Kidney epithelial cell (primary cell): ENCODE data around the gene IL6R. TPM values are rescaled to one million over a fixed set of nuclear protein-coding genes. Genes with fewer than 3 reads are reported as not detected.

Experiments used
- DNase-seq: peaks from one replicate; pipeline ENCODE4 v3.0.0-alpha.2; 2010; ENCODE audit warnings: low read depth
- H3K27me3 ChIP-seq: 2 replicates; pipeline ENCODE4 v1.6.0; 2011; ENCODE audit warnings: low read length; ENCODE audit not compliant: control insufficient read depth, insufficient read depth
- H3K36me3 ChIP-seq: 2 replicates; pipeline ENCODE4 v1.5.1; 2011; ENCODE audit warnings: low read length; ENCODE audit not compliant: control insufficient read depth, insufficient read depth
- H3K4me3 ChIP-seq: 2 replicates; pipeline ENCODE4 v1.5.1; 2011; ENCODE audit warnings: low read depth, mild to moderate bottlenecking, control low read depth, low read length
- CTCF ChIP-seq: IDR thresholded peaks from 2 replicates; pipeline ENCODE4 v1.5.1; 2011; ENCODE audit warnings: mild to moderate bottlenecking, moderate library complexity, low read length, control low read depth, inconsistent platforms; ENCODE audit not compliant: insufficient read depth, poor library complexity, severe bottlenecking
- total RNA-seq: library from RNA; depleted of rRNA; stranded (reverse); fragments of >200 nt; gene quantifications from 2 replicates; pipeline ENCODE4 v1.2.3, GENCODE V29; 2015

The IL6R gene
- total RNA-seq, 1 donor from 2014 or later: 9.6 TPM

DNA sequence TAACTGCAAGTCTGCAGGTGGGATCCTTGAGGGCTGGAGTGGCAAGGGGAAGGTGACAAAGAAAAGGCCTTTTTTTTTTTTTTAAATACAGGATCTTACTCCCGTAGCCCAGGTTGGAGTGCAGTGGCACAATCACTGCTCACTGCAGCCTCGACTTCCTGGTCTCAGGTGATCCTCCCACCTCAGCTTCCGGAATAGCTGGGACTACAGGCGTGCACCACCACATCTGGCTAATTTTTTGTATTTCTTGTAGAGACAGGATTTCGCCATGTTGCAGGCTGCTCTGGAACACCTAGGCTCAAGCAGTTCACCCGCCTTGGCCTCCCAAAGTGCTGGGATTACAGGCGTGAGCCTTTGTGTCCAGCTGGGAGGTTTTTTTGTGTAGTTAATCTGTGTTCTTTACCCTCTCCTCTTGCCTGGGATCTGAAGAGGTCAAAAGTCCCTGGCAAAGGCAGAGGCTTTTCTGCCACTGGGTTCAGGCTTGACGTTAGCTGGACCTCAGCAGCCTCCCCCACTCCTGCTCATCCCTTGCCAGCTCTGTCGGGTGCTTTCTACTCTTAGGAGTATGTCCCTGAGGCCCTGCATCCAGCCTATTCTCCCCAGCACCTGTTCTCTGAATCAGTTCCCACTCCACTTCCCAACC is 5.2 kb downstream of the IL6R start:
- Histone ChIP-seq H3K27me3 (no peaks in the 10 kb centered on the region), H3K36me3 (no peaks in the 10 kb centered on the region), H3K4me3 (no peak overlapping the region)
- no peak for TF ChIP-seq CTCF
- DNase-seq: no peak

GRCh38 chr1:154411525-154411924 is 6.4 kb downstream of the IL6R start:
- no peak for TF ChIP-seq CTCF
- no peak overlapping the region for H3K4me3 ChIP-seq
- DNase-seq: no peak
- no peaks in the 10 kb centered on the region for H3K27me3 ChIP-seq
- no peaks in the 10 kb centered on the region for H3K36me3 ChIP-seq

GRCh38 chr1:154413177-154413783 is 8.1 kb downstream of the IL6R start:
- no peak overlapping the region for H3K4me3 ChIP-seq
- no peaks in the 10 kb centered on the region for H3K27me3 ChIP-seq
- H3K36me3 ChIP-seq: no peaks in the 10 kb centered on the region
- no peak for TF ChIP-seq CTCF
- no peak for DNase-seq

DNA sequence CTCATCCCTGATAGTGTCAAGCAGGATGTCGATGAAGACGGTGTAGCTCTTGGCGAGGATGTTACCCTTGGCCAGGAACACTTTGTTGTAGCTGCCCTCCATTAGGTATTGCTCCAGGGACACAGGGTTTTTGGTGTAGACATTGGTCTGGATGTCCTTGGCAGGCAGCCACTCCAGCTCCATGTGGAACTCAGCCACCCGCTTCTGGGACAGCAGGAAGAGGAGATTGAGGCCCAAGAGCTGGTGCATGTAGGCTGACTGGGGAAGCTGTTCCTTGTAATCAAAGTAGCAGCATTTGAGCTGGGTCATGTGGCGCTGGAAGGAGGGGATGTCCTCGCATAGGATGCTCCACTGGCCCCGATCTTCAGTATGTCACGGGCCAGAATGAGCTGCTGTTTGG is 9.5 kb downstream of the IL6R start:
- H3K36me3 ChIP-seq: no peaks in the 10 kb centered on the region
- no peaks in the 10 kb centered on the region for H3K27me3 ChIP-seq
- no peak for TF ChIP-seq CTCF
- DNase-seq: no peak
- H3K4me3 ChIP-seq: no peak overlapping the region

- DNase-seq: no peak
- no peak for TF ChIP-seq CTCF
- Histone ChIP-seq H3K27me3 (no peaks in the 10 kb centered on the region), H3K36me3 (no peaks in the 10 kb centered on the region), H3K4me3 (no peak overlapping the region)
These were observed 11.6 kb downstream of the IL6R start for GRCh38 chr1:154416471-154417337.
